GM12892 (cell line): ENCODE measurements around the gene PIK3CB.

Source experiments
- POLR2A ChIP-seq: IDR thresholded peaks from 2 replicates; pipeline ENCODE4 v1.6.1; 2011; ENCODE audit warnings: low read depth, low read length, control low read depth
- POLR2AphosphoS5 ChIP-seq: IDR thresholded peaks from 2 replicates; pipeline ENCODE4 v1.6.1; 2011; ENCODE audit warnings: low read depth, low read length, control low read depth

DNA sequence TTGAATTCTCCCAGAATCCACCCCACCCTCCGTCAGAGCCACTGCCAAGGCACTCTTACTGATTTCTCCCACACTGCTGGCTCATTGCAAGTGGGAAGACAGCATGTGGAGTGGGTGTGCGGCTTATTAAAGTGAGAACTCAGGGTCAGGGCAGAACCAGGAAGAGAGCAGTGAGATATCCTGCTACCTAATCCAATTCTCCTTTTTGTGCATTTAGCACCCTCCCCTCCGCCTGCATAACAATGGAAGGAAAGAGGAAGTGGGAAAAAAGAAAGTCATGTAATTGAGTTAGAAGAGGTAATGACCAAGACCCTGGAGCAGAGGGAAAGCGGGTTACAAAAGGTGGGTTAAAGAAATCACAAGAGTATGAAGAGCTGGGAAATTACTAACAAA, 27.8 kb upstream of the PIK3CB start:
- TF ChIP-seq POLR2AphosphoS5, result no peak
- no peak for TF ChIP-seq POLR2A
